B cell (primary cell): ENCODE data around the gene ARL13A. TPM values are rescaled to one million over a fixed set of nuclear protein-coding genes. Genes with fewer than 3 reads are reported as not detected.

Source experiments
- ATAC-seq: fragments of 200-7000 bp; cut with Tn5 transposase; one replicate; pipeline ENCODE4 v1.10.0; 2021; ENCODE audit warnings: low read depth, mild to moderate bottlenecking, moderate number of reproducible peaks, moderate library complexity
- CTCF ChIA-PET: fragments of 350-600 bp; sonication (Branson Sonifier 250); formaldehyde crosslinking; loops from one replicate; lab custom pipeline; 2021; ENCODE audit warnings: antibody characterized with exemption, inconsistent platforms; lab: Charles Lee
- POLR2A ChIA-PET: fragments of 350-600 bp; sonication (Branson Sonifier 250); formaldehyde crosslinking; loops from one replicate; lab custom pipeline; 2021; ENCODE audit warnings: antibody characterized with exemption; lab: Charles Lee
- DNase-seq: peaks from one replicate; pipeline ENCODE4 v3.0.0; 2013
- H2AFZ ChIP-seq: 2 replicates; pipeline ENCODE4 v1.6.1; 2012; ENCODE audit warnings: mild to moderate bottlenecking, low read depth, low read length; ENCODE audit not compliant: insufficient read depth, poor library complexity, severe bottlenecking
- H3K27ac ChIP-seq, 2 donors: 1 replicate in 1 of 2; 2 replicates in 1 of 2; pipeline ENCODE4 v1.5.1; 2012 to 2013; ENCODE audit warnings: low read length in 2 of 2, mild to moderate bottlenecking in 2 of 2, moderate library complexity in 1 of 2
- H3K27me3 ChIP-seq, 4 experiments: fragments of 200-600 bp in 1 of 4; sonication (generic) in 1 of 4; replicated peaks in 1 of 4; 1 replicate in 2 of 4; 2 replicates in 2 of 4; pipeline versions ENCODE4 v1.6.1 to v1.7.0; 2013 to 2016; ENCODE audit warnings: low read length in 3 of 4, mild to moderate bottlenecking in 2 of 4, mixed read lengths in 1 of 4, moderate library complexity in 1 of 4; ENCODE audit not compliant: insufficient read depth in 4 of 4, control insufficient read depth in 3 of 4; ENCODE audit errors: control extremely low read depth in 1 of 4
- H3K36me3 ChIP-seq, 2 experiments: replicated peaks in 1 of 2; 1 replicate in 1 of 2; 2 replicates in 1 of 2; pipeline versions ENCODE4 v1.6.1 to v1.7.1; 2013; ENCODE audit warnings: low read length in 1 of 2; ENCODE audit not compliant: insufficient read depth in 2 of 2, control insufficient read depth in 1 of 2; ENCODE audit errors: control extremely low read depth in 1 of 2, extremely low read depth in 1 of 2
- H3K4me1 ChIP-seq, 2 donors: fragments of 200-600 bp in 1 of 2; sonication (generic) in 1 of 2; 1 replicate in 1 of 2; 2 replicates in 1 of 2; pipeline versions ENCODE4 v1.5.1 to v1.6.1; 2013 to 2017; ENCODE audit warnings: low read length in 2 of 2; ENCODE audit not compliant: control insufficient read depth in 2 of 2, insufficient read depth in 2 of 2
- H3K4me2 ChIP-seq: replicated peaks from 2 replicates; pipeline ENCODE3; 2012; ENCODE audit warnings: mild to moderate bottlenecking, low read depth, low read length; ENCODE audit not compliant: poor library complexity, severe bottlenecking
- H3K4me3 ChIP-seq, 5 experiments: fragments of 200-600 bp in 1 of 5; sonication (generic) in 1 of 5; 1 replicate in 3 of 5; 2 replicates in 2 of 5; pipeline versions ENCODE4 v1.5.1 to v1.7.0; 2011 to 2016; ENCODE audit warnings: low read length in 4 of 5, mild to moderate bottlenecking in 4 of 5, low read depth in 2 of 5, control low read depth in 1 of 5, moderate library complexity in 1 of 5; ENCODE audit not compliant: insufficient read depth in 1 of 5; ENCODE audit errors: control extremely low read depth in 1 of 5, extremely low read depth in 1 of 5
- H3K79me2 ChIP-seq: fragments of 200-600 bp; sonication (generic); one replicate; pipeline ENCODE4 v1.6.0; 2016; ENCODE audit warnings: low read length; ENCODE audit not compliant: control insufficient read depth, insufficient read depth
- H3K9ac ChIP-seq: fragments of 200-600 bp; sonication (generic); 2 replicates; pipeline ENCODE4 v1.6.1; 2017; ENCODE audit warnings: mild to moderate bottlenecking, low read length, moderate library complexity
- H3K9me3 ChIP-seq, 3 donors: one replicate each; pipeline versions ENCODE4 v1.6.1 to v1.7.1; 2013; ENCODE audit warnings: low read length in 2 of 3; ENCODE audit not compliant: control insufficient read depth in 2 of 3, insufficient read depth in 1 of 3; ENCODE audit errors: control extremely low read depth in 1 of 3
- H4K20me1 ChIP-seq: 2 replicates; pipeline ENCODE4 v1.6.0; 2012; ENCODE audit warnings: mild to moderate bottlenecking, low read length; ENCODE audit not compliant: insufficient read depth, control insufficient read depth, poor library complexity, severe bottlenecking
- H3K27ac Mint-ChIP-seq: one replicate; pipeline ENCODE4 v1.8.0; 2021; ENCODE audit warnings: mixed read lengths
- H3K27me3 Mint-ChIP-seq: one replicate; pipeline ENCODE4 v1.8.0; 2021; ENCODE audit warnings: mixed read lengths
- H3K4me1 Mint-ChIP-seq: one replicate; pipeline ENCODE4 v1.8.0; 2021; ENCODE audit warnings: mixed read lengths
- H3K4me3 Mint-ChIP-seq: one replicate; pipeline ENCODE4 v1.8.0; 2021; ENCODE audit warnings: mixed read lengths
- H3K9me3 Mint-ChIP-seq: one replicate; pipeline ENCODE4 v1.8.0; 2022; ENCODE audit warnings: mixed read lengths; ENCODE audit not compliant: insufficient read depth
- EZH2 ChIP-seq: IDR thresholded peaks from 2 replicates; pipeline ENCODE4 v1.6.1; 2012; ENCODE audit warnings: borderline replicate concordance, low read depth, mild to moderate bottlenecking, moderate library complexity, low read length; ENCODE audit not compliant: insufficient read depth, poor library complexity, severe bottlenecking
- WGBS: methylation state at CpG from one replicate; pipeline ENCODE4 v1.1.5; 2013; ENCODE audit warnings: missing lambda C conversion rate; ENCODE audit not compliant: insufficient coverage; 5-methylcytosine and 5-hydroxymethylcytosine counted together
- intact Hi-C: fragments of 100-400 bp; cut with micrococcal nuclease; formaldehyde crosslinking; loops from one replicate; pipeline ENCODE4 v1.10.0; 2022
- polyA plus RNA-seq: library from polyadenylated mRNA; depleted of rRNA; stranded (reverse); fragments of >200 nt; gene quantifications from 2 replicates; pipeline ENCODE4 v1.2.3, GENCODE V29; 2012
- total RNA-seq, 2 donors: library from RNA; stranded (reverse); fragments of 120-200 nt in 1 of 2; gene quantifications; 1 replicate in 1 of 2; 2 replicates in 1 of 2; pipeline versions ENCODE4 v1.2.3 to v1.2.4, GENCODE V29; 2013 to 2022
- TF ChIP-seq, protein P1 (sequence below): fragments of 200-600 bp; IDR thresholded peaks from one replicate; pipeline ENCODE4 v1.8.0; 2022; ENCODE audit warnings: antibody characterized with exemption, mild to moderate bottlenecking

ARL13A gene
- total and polyA plus RNA-seq, 2 donors (not counting 1 experiment from before 2014, with no cell fraction given) = not detected

DNA sequence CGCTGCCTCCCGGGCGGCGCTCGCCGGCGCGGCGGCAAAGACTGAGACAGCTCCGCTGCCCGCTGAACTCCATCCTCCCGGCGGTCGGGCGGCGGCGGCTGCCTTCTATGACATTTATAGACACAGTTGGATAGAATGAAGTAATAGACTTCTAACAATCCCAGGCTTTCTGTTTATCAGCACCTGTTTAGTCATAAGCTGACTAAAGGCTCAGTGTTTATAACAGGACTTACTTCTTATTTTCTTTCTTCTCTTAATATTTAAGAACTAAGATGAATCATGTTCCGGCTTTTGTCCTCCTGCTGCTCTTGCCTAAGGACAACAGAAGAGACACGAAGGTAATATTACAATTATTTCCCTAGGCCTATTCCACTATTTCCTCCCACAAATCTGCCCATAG lies 3.9 kb downstream of the ARL13A start:
- H3K9me3 ChIP-seq = no peaks in the 10 kb centered on the region
- no CpG with 5 or more reads among the region's 19 CpGs for WGBS
- no peak for ATAC-seq
- DNase-seq = no peak
- H3K27me3 ChIP-seq = no peaks in the 10 kb centered on the region
- H3K36me3 ChIP-seq = no peaks in the 10 kb centered on the region
- Mint-ChIP-seq H3K27ac (no peak overlapping the region), H3K4me1 (no peaks in the 10 kb centered on the region), H3K9me3 (no peaks in the 10 kb centered on the region), H3K27me3 (no peaks in the 10 kb centered on the region), H3K4me3 (no peak overlapping the region)
- CTCF ChIA-PET = no interaction called here
- no peak overlapping the region for H3K4me2 ChIP-seq
- POLR2A ChIA-PET = no interaction called here
- no peaks in the 10 kb centered on the region for H4K20me1 ChIP-seq
- H3K79me2 ChIP-seq = no peaks in the 10 kb centered on the region
- intact Hi-C loops = no loop called here
- H2AFZ ChIP-seq = no peak overlapping the region
- H3K9ac ChIP-seq = no peak overlapping the region
- H3K4me3 ChIP-seq = no peak overlapping the region
- TF ChIP-seq EZH2 = no peak
- TF ChIP-seq, protein P1, sequence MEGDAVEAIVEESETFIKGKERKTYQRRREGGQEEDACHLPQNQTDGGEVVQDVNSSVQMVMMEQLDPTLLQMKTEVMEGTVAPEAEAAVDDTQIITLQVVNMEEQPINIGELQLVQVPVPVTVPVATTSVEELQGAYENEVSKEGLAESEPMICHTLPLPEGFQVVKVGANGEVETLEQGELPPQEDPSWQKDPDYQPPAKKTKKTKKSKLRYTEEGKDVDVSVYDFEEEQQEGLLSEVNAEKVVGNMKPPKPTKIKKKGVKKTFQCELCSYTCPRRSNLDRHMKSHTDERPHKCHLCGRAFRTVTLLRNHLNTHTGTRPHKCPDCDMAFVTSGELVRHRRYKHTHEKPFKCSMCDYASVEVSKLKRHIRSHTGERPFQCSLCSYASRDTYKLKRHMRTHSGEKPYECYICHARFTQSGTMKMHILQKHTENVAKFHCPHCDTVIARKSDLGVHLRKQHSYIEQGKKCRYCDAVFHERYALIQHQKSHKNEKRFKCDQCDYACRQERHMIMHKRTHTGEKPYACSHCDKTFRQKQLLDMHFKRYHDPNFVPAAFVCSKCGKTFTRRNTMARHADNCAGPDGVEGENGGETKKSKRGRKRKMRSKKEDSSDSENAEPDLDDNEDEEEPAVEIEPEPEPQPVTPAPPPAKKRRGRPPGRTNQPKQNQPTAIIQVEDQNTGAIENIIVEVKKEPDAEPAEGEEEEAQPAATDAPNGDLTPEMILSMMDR = no peak
- H3K4me1 ChIP-seq = no peaks in the 10 kb centered on the region
- no peak overlapping the region for H3K27ac ChIP-seq

- H3K79me2 ChIP-seq = no peaks in the 10 kb centered on the region
- intact Hi-C loops = no loop called here
- H2AFZ ChIP-seq = no peak overlapping the region
- no peaks in the 10 kb centered on the region for H3K9me3 ChIP-seq
- H3K4me3 ChIP-seq = no peak overlapping the region
- Mint-ChIP-seq H3K27me3 (no peaks in the 10 kb centered on the region), H3K4me1 (no peaks in the 10 kb centered on the region), H3K4me3 (no peak overlapping the region), H3K27ac (no peak overlapping the region), H3K9me3 (no peaks in the 10 kb centered on the region)
- no peak overlapping the region for H3K27ac ChIP-seq
- CTCF ChIA-PET = no interaction called here
- no peak overlapping the region for H3K9ac ChIP-seq
- POLR2A ChIA-PET = no interaction called here
- no CpG with 5 or more reads among the region's 3 CpGs for WGBS
- H4K20me1 ChIP-seq = no peaks in the 10 kb centered on the region
- no peaks in the 10 kb centered on the region for H3K4me1 ChIP-seq
- no peaks in the 10 kb centered on the region for H3K36me3 ChIP-seq
- no peak overlapping the region for H3K4me2 ChIP-seq
- TF ChIP-seq, protein P1 = no peak
- TF ChIP-seq EZH2 = no peak
- DNase-seq = no peak
- H3K27me3 ChIP-seq = no peaks in the 10 kb centered on the region
- no peak for ATAC-seq
Measured at GRCh38 chrX:100975212-100975611, 5.7 kb downstream of the ARL13A start.
